ENCODE measurements around the gene SPATA18.

Gene SPATA18

GRCh38 chr4:52045028-52045427 is 6.1 kb upstream of the SPATA18 start:
- no peak for DNase-seq (ENCODE audit: low read depth)
- TF ChIP-seq, protein P1, sequence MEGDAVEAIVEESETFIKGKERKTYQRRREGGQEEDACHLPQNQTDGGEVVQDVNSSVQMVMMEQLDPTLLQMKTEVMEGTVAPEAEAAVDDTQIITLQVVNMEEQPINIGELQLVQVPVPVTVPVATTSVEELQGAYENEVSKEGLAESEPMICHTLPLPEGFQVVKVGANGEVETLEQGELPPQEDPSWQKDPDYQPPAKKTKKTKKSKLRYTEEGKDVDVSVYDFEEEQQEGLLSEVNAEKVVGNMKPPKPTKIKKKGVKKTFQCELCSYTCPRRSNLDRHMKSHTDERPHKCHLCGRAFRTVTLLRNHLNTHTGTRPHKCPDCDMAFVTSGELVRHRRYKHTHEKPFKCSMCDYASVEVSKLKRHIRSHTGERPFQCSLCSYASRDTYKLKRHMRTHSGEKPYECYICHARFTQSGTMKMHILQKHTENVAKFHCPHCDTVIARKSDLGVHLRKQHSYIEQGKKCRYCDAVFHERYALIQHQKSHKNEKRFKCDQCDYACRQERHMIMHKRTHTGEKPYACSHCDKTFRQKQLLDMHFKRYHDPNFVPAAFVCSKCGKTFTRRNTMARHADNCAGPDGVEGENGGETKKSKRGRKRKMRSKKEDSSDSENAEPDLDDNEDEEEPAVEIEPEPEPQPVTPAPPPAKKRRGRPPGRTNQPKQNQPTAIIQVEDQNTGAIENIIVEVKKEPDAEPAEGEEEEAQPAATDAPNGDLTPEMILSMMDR (conservative IDR thresholded peaks at IDR 0.05; ENCODE audit: control insufficient read depth, insufficient read depth, low read depth, low read length): no peak
- no peak overlapping the region for H3K4me3 ChIP-seq (ENCODE audit: control insufficient read depth, low read depth, low read length)

DNA sequence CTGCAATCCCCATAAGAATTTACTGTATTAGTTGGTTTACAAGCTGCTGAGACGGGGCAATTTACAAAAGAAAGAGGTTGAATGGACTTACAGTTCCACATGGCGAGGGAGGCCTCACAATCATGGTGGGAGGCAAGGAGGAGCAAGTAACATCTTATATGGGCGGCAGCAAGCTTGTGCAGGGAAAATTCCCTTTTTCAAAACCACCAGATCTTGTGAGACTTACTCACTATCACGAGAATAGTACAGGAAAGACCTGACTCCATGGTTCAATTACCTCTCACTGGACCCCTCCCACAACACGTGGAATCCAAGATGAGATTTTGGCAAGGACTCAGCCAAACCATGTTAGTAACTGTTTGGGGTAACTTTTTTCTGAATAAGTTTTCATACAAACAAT is 1.8 kb upstream of the SPATA18 start:
- no peak overlapping the region for H3K4me3 ChIP-seq (ENCODE audit: control insufficient read depth, low read depth, low read length)
- no peak for DNase-seq (ENCODE audit: low read depth)
- TF ChIP-seq, protein P1 (conservative IDR thresholded peaks at IDR 0.05; ENCODE audit: control insufficient read depth, insufficient read depth, low read depth, low read length): no peak

GRCh38 chr4:52051615-52052474 is 741 bp downstream of the SPATA18 start:
- peak overlapping the region; percentile 73 for H3K4me3 ChIP-seq (ENCODE audit: control insufficient read depth, low read depth, low read length)
- TF ChIP-seq, protein P1 (conservative IDR thresholded peaks at IDR 0.05; ENCODE audit: control insufficient read depth, insufficient read depth, low read depth, low read length): no peak
- peak; percentile 85 for DNase-seq (ENCODE audit: low read depth)

DNA sequence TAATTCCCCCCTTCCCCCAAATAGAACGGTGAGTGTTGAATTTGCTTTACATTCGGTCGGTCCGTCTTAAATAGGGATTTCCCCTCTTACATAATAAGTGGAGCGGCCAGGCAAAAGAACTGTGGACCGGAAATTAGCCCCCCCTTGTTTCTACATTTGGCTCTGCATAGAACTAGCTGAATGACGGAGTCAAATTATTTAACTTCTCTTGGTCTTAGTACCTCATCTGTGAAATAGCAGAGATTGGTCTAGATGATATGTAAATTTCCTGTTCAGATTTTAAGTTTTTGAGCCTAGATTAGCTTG is 1.3 kb downstream of the SPATA18 start:
- DNase-seq (ENCODE audit: low read depth): no peak
- TF ChIP-seq, protein P1 (conservative IDR thresholded peaks at IDR 0.05; ENCODE audit: control insufficient read depth, insufficient read depth, low read depth, low read length): no peak
- peak overlapping the region; percentile 73 for H3K4me3 ChIP-seq (ENCODE audit: control insufficient read depth, low read depth, low read length)

DNA sequence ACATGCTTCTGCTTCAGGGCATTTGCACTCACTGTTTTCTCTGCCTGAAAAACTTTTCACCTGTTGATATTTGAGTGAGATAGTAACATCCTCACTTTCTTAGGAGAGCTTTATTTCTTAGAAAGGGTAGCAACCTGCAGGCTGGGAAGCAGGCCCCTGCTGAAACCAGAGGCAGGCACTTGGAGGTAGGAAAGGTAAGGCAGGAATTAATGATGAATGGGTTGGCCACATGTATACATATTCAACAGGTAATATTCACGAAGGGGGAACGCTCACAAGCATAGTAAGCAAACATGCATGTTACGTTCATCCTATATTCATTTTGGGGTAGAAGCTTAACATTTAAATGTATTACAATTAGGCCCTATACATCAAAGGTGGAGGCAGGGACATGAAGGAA is 3.1 kb downstream of the SPATA18 start:
- no peak for DNase-seq (ENCODE audit: low read depth)
- TF ChIP-seq, protein P1 (conservative IDR thresholded peaks at IDR 0.05; ENCODE audit: control insufficient read depth, insufficient read depth, low read depth, low read length): no peak
- H3K4me3 ChIP-seq (ENCODE audit: control insufficient read depth, low read depth, low read length): no peak overlapping the region

GRCh38 chr4:52057196-52057595 is 6.1 kb downstream of the SPATA18 start:
- DNase-seq (ENCODE audit: low read depth): peak; percentile 18
- TF ChIP-seq, protein P1 (conservative IDR thresholded peaks at IDR 0.05; ENCODE audit: control insufficient read depth, insufficient read depth, low read depth, low read length): no peak
- H3K4me3 ChIP-seq (ENCODE audit: control insufficient read depth, low read depth, low read length): no peak overlapping the region
